ENCODE data around the gene NDUFB2. TPM values are rescaled to one million over a fixed set of nuclear protein-coding genes. Genes with fewer than 3 reads are reported as not detected.
"Not testable (repeated sequence)": the region's sequence is repeated elsewhere in the genome, so short reads cannot be mapped to it uniquely, and the experiment has no call there.

Gene NDUFB2
- total RNA-seq, 4 donors from 2014 or later = 128 to 216 (median 173) TPM

- peak in 1 of 3 donors; percentile 5 for DNase-seq
- peaks cover 0 to 14% (median 1%) of the 10 kb centered on the region in 4 donors for H3K4me1 ChIP-seq
- H3K27me3 ChIP-seq = no peaks in the 10 kb centered on the region
- no peak overlapping the region for H3K4me3 ChIP-seq
- H3K27ac ChIP-seq = no peak overlapping the region
- no peak for TF ChIP-seq POLR2A (IDR thresholded peaks at IDR 0.05)
- no peaks in the 10 kb centered on the region for H3K9me3 ChIP-seq
- H3K36me3 ChIP-seq = no peaks in the 10 kb centered on the region
These were observed 36.7 kb upstream of the NDUFB2 start for GRCh38 chr7:140659856-140660255.

GRCh38 chr7:140661124-140661523 lies 35.4 kb upstream of the NDUFB2 start:
- Histone ChIP-seq H3K9me3 (no peaks in the 10 kb centered on the region), H3K36me3 (no peaks in the 10 kb centered on the region), H3K4me3 (no peak overlapping the region), H3K27me3 (no peaks in the 10 kb centered on the region), H3K27ac (no peak overlapping the region), H3K4me1 (peaks cover 0 to 9% (median 1%) of the 10 kb centered on the region in 4 donors)
- TF ChIP-seq CTCF (IDR thresholded peaks at IDR 0.05) (no peak), POLR2A (IDR thresholded peaks at IDR 0.05) (no peak)
- no peak for DNase-seq

DNA sequence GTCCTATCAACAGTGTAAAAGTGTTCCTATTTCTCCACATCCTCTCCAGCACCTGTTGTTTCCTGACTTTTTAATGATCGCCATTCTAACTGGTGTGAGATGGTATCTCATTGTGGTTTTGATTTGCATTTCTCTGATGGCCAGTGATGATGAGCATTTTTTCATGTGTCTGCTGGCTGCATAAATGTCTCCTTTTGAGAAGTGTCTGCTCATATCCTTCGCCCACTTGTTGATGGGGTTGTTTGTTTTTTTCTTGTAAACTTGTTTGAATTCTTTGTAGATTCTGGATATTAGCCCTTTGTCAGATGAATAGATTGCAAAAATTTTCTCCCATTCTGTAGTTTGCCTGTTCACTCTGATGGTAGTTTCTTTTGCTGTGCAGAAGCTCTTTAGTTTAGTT lies 33.6 kb upstream of the NDUFB2 start:
- DNase-seq, H3K27me3 ChIP-seq, H3K4me3 ChIP-seq, H3K27ac ChIP-seq, H3K9me3 ChIP-seq, H3K36me3 ChIP-seq, H3K4me1 ChIP-seq: not testable (repeated sequence)

DNA sequence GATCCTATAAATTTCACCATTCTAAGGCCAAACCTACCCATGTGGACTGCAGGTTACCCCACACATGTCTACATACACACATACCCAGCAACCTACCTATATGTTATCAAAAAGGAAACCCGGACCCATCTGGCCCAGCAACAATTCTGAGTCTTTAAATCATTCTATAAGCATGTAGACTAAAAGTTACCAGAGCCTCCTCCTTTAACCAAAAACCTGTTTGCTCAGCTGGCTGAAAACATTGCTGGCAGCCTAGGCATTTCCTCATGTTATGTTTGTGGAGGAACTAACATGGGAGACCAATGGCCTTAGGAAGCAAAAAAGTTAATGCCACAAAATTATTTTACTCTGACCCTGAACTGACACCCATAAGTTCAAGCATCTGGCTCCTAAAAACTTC lies 29.0 kb upstream of the NDUFB2 start:
- H3K27me3 ChIP-seq = no peaks in the 10 kb centered on the region
- no peaks in the 10 kb centered on the region for H3K9me3 ChIP-seq
- H3K36me3 ChIP-seq = no peaks in the 10 kb centered on the region
- no peak for DNase-seq
- no peak overlapping the region for H3K4me3 ChIP-seq
- no peak overlapping the region for H3K27ac ChIP-seq
- TF ChIP-seq CTCF (IDR thresholded peaks at IDR 0.05) (no peak), POLR2A (IDR thresholded peaks at IDR 0.05) (no peak)
- H3K4me1 ChIP-seq = no peaks in the 10 kb centered on the region

DNA sequence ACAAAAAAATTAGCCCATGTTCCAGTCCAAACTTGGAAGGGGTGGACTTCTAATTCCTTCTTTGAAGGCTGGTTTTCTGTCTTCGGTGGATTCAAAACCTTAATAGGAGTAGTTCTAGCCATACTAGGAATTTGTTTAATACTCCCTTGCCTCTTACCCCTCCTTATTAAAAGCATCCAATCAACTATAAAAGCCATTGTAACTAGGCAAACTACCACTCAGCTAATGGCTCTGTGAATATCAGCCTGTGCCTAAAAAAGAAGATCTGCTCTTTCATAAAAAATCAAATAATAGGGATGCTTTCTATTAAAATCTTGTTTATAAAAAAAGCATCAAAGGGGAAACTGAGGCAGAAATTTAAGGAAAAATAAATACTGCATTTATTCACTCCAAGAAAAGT lies 27.9 kb upstream of the NDUFB2 start:
- Histone ChIP-seq H3K9me3 (no peaks in the 10 kb centered on the region), H3K4me1 (peaks cover 0 to 5% (median under 1%) of the 10 kb centered on the region in 4 donors), H3K4me3 (no peak overlapping the region), H3K27me3 (no peaks in the 10 kb centered on the region), H3K27ac (no peak overlapping the region), H3K36me3 (no peaks in the 10 kb centered on the region)
- no peak for DNase-seq
- TF ChIP-seq POLR2A (IDR thresholded peaks at IDR 0.05) (no peak), CTCF (IDR thresholded peaks at IDR 0.05) (no peak)

GRCh38 chr7:140669352-140669751 lies 27.2 kb upstream of the NDUFB2 start:
- H3K4me1 ChIP-seq = peaks cover 0 to 12% (median 6%) of the 10 kb centered on the region in 4 donors
- H3K4me3 ChIP-seq = no peak overlapping the region
- H3K9me3 ChIP-seq = no peaks in the 10 kb centered on the region
- DNase-seq = no peak
- no peak for TF ChIP-seq POLR2A (IDR thresholded peaks at IDR 0.05)
- no peak for TF ChIP-seq CTCF (IDR thresholded peaks at IDR 0.05)
- no peak overlapping the region for H3K27ac ChIP-seq
- no peaks in the 10 kb centered on the region for H3K27me3 ChIP-seq
- H3K36me3 ChIP-seq = no peaks in the 10 kb centered on the region

- not testable (repeated sequence) for H3K9me3 ChIP-seq, H3K36me3 ChIP-seq, H3K27me3 ChIP-seq, H3K27ac ChIP-seq, H3K4me3 ChIP-seq
- peak in 1 of 3 donors; percentile 25 for DNase-seq
- H3K4me1 ChIP-seq = peaks cover 0 to 17% (median 6%) of the 10 kb centered on the region in 4 donors
These were observed 26.6 kb upstream of the NDUFB2 start for GRCh38 chr7:140669862-140670261.

All from Peyer's patch (tissue), 4 donors.